ENCODE results near the gene MMP7.

GRCh38 chr11:102527041-102527440, 3.5 kb downstream of the MMP7 start:
- TF ChIP-seq CTCF (IDR thresholded peaks at IDR 0.05) (no peak), EZH2 (IDR thresholded peaks at IDR 0.05) (no peak)

All from neural progenitor cell (in vitro differentiated cells).